ENCODE data around the gene SUV39H2.

GRCh38 chr10:14852236-14852635 is 26.4 kb upstream of the SUV39H2 start:
- TF ChIP-seq, protein P1, sequence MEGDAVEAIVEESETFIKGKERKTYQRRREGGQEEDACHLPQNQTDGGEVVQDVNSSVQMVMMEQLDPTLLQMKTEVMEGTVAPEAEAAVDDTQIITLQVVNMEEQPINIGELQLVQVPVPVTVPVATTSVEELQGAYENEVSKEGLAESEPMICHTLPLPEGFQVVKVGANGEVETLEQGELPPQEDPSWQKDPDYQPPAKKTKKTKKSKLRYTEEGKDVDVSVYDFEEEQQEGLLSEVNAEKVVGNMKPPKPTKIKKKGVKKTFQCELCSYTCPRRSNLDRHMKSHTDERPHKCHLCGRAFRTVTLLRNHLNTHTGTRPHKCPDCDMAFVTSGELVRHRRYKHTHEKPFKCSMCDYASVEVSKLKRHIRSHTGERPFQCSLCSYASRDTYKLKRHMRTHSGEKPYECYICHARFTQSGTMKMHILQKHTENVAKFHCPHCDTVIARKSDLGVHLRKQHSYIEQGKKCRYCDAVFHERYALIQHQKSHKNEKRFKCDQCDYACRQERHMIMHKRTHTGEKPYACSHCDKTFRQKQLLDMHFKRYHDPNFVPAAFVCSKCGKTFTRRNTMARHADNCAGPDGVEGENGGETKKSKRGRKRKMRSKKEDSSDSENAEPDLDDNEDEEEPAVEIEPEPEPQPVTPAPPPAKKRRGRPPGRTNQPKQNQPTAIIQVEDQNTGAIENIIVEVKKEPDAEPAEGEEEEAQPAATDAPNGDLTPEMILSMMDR (conservative IDR thresholded peaks at IDR 0.05; ENCODE audit: low read depth, low read length): no peak
- TF ChIP-seq EZH2 (IDR thresholded peaks at IDR 0.05; ENCODE audit: low read length, unreplicated experiment) (no peak), EZH2phosphoT487 (IDR thresholded peaks at IDR 0.05; ENCODE audit: borderline replicate concordance, low read length) (no peak)

Data from PC-3 (cell line).